Forelimb muscle (tissue), 1 donor: ENCODE results near the gene TRAF4. TPM values are rescaled to one million over a fixed set of nuclear protein-coding genes. Genes with fewer than 3 reads are reported as not detected.
"Not testable (repeated sequence)": the region's sequence is repeated elsewhere in the genome, so short reads cannot be mapped to it uniquely, and the experiment has no call there.

Experiments
- DNase-seq: peaks from one replicate; pipeline ENCODE4 v3.0.0-alpha.2; 2013; ENCODE audit warnings: low read depth
- polyA plus RNA-seq: library from polyadenylated mRNA; unstranded; fragments of 120-200 nt; gene quantifications from one replicate; pipeline ENCODE4 v1.2.1, GENCODE V29; 2013; ENCODE audit not compliant: insufficient read length

Gene TRAF4
- polyA plus RNA-seq, 1 donor = 53.6 TPM

DNA sequence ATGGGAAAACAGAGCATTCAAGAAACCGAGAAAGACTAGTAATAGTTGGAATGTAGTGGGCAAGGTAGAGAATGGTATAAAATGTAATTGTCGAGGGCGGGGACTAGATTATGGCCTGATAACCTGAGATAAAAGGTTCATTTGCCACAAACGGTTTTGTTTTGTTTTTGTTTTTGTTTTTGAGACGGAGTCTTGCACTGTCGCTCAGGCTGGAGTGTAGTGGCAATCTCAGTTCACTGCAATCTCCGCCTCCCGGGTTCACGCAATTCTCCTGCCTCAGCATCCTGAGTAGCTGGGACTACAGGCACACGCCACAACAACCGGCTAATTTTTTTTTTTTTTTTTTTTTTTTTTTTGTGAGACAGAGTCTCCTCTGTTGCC lies 13.9 kb upstream of the TRAF4 start:
- DNase-seq = no peak

DNA sequence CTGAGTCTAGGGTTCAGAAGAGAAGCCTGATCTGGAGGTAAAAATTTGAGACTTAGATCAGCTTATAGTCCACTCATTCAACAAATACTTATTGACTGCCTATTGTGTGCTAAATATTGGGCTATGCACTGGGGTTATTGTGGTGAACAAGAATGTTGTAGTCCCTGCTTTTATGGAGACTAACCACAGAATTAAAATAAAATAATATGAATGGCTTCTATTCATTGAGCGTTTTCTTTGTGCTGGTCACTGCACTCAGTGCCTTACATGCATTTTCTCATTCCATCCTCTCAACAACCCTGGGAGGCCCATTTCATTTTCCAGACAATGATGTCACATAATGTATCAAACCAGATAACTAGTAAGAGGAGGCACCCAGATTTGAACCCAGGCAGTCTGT lies 10.5 kb upstream of the TRAF4 start:
- DNase-seq = no peak

DNA sequence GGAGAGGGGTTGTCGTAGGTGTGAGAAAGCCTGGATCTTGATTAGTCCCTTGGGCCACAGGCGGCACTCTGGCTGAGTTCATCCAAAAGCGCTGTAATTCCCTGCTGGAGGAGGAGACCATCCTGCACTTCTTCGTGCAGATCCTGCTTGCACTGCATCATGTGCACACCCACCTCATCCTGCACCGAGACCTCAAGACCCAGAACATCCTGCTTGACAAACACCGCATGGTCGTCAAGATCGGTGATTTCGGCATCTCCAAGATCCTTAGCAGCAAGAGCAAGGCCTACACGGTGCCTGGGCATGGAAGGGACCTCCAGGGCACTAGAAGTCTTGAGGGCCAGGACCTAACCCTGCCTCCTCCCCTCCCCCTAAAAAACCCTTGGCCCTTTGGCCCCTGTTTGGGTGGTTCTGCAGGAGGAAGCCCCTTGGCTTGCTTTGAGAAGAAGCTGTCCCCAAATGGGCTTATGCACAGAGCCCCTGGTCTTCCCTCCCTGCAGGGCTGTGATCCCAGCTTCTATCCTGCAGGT lies 9.0 kb upstream of the TRAF4 start:
- no peak for DNase-seq

DNA sequence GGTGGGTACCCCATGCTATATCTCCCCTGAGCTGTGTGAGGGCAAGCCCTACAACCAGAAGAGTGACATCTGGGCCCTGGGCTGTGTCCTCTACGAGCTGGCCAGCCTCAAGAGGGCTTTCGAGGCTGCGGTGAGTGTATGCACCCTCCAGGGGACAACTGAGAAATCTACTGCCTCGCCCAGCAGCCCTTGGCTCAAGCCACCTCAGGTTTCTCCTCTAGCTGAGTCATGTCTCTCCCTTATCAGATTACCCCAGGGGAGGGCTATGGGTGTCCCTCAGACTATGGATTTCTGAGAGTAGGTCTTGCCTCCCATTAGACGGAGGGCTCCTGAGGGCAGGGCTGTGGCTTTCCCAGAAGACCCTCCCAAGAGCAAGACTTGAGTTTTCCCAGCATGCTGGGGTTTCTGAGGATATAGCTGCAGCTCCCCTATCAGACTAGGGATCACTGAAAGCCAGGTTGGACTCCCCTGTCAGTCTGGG lies 8.5 kb upstream of the TRAF4 start:
- no peak for DNase-seq

DNA sequence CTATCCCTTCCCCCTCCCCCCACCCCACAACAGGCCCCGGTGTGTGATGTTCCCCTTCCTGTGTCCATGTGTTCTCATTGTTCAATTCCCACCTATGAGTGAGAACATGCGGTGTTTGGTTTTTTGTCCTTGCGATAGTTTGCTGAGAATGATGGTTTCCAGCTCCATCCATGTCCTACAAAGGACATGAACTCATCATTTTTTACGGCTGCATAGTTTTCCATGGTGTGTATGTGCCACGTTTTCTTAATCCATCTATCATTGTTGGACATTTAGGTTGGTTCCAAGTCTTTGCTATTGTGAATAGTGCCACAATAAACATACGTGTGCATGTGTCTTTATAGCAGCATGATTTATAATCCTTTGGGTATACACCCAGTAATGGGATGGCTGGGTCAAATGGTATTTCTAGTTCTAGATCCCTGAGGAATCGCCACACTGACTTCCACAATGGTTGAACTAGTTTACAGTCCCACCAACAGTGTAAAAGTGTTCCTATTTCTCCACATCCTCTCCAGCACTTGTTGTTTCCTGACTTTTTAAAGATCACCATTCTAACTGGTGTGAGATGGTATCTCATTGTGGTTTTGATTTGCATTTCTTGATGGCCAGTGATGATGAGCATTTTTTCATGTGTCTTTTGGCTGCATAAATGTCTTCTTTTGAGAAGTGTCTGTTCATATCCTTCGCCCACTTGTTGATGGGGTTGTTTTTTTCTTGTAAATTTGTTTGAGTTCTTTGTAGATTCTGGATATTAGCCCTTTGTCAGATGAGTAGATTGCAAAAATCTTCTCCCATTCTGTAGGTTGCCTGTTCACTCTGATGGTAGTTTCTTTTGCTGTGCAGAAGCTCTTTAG lies 7.7 kb upstream of the TRAF4 start:
- DNase-seq = not testable (repeated sequence)

DNA sequence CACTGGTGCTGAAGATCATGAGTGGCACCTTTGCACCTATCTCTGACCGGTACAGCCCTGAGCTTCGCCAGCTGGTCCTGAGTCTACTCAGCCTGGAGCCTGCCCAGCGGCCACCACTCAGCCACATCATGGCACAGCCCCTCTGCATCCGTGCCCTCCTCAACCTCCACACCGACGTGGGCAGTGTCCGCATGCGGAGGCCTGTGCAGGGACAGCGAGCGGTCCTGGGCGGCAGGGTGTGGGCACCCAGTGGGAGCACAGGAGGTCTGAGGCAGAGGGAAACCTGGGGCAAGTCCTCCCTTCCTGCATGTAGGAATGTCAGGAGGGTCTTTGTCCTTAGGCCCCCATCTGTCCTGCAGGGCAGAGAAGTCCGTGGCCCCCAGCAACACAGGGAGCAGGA lies 6.5 kb upstream of the TRAF4 start:
- no peak for DNase-seq

DNA sequence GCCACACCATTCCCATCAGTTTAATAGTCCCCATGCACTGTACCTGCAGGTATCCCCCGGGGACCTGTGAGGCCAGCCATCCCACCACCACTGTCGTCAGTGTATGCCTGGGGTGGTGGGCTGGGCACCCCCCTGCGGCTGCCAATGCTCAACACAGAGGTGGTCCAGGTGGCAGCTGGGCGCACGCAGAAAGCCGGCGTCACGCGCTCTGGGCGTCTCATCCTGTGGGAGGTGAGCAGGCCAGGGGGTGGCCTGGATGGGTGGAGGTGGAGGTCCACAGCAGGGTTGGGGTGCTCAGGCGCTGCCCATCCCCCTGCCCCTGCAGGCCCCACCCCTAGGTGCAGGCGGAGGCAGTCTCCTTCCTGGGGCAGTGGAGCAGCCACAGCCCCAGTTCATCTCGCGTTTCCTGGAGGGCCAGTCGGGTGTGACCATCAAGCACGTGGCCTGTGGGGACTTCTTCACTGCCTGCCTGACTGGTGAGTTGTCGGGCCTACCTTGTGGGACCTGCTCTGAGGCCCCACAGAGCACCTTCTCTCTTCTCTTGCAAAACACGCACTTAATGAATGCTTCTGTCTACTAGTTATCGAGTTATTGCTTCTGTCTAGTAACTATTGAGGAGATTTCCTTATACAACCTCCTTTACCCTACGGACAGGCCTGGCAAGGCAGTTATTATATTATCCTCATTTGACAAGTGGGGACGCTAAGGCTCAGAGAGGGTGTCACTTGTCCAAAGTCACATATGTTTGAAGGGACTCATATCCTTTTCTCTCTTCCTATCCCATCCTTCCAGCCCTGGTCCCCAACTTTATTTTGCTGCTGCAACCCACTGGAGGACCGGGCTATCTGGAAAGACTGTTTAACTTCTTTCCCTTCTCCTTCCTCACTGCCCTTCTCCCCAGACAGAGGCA lies 5.8 kb upstream of the TRAF4 start:
- no peak for DNase-seq

DNA sequence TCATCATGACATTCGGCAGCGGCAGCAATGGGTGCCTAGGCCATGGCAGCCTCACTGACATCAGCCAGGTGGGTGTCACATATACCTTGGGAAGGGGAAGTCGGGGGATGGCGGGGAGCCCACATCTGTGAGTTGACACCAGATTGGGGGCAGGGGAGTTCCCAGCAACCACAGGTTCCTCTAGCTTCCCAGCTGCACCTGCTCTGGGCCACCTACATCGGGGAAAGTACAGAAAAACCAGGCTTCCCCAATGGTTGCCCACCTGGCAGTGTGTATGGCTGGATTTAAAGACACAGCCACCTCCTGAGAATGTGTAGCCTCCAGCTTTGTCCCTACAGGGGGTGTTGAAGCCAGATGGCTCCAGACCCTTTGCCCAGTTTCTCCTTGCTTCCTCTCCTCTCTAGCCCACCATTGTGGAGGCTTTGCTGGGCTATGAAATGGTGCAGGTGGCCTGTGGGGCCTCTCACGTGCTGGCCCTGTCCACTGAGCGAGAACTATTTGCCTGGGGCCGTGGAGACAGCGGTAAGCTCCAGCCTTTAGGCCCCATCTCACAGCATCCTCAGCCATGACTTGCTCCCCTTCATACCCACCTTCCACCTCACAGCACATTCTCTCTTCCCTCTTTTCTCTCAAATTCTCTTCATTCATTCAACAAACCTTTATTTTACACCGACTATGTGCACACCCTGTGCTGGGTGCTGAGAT lies 5.0 kb upstream of the TRAF4 start:
- no peak for DNase-seq

GRCh38 chr17:28740406-28741357 lies 3.1 kb upstream of the TRAF4 start:
- DNase-seq = no peak

DNA sequence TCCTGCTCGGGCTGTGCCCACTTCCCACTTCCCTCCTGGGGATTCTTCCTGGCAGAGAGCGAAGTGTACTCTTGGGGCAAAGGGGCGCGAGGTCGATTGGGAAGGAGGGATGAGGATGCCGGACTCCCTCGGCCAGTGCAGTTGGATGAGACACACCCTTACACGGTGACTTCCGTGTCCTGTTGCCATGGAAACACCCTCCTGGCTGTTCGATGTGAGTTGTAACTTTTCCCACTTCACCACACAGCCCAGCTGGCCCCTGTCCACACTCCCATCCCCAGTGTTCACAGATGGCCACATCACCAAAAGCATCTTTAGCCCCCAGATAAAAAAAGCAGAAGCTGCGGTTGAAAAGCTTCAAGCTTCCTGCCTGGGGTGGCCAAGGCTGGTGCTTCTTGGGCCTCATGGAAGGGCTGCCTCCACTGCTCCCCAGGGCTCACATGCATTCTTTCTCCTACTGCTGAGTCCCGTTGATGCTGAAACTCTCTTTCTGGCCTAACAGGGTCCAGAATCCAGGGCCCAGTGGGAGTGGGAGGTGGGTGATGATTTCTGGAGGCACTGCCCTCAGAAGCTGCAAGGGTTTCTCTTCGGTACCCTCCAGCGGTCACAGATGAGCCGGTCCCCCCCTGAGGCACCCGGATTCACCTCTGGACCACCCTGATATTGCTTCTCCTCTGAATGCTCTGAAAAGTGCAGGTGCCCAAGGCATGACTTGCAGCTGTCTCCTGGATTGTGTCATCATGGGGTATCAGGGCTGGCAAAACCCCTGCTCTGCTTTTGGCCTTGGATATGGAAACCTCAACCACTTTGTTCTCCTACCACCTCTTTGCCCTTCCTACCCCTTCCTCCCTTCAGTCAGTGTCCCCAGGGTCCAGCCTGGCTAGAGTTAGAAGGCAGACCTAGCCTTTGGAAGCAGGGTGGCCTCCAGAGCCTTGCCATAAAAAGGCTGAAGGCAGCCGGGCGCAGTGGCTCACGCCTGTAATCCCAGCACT lies 2.2 kb upstream of the TRAF4 start:
- DNase-seq = no peak

GRCh38 chr17:28744104-28744971 lies 527 bp downstream of the TRAF4 start:
- no peak for DNase-seq

DNA sequence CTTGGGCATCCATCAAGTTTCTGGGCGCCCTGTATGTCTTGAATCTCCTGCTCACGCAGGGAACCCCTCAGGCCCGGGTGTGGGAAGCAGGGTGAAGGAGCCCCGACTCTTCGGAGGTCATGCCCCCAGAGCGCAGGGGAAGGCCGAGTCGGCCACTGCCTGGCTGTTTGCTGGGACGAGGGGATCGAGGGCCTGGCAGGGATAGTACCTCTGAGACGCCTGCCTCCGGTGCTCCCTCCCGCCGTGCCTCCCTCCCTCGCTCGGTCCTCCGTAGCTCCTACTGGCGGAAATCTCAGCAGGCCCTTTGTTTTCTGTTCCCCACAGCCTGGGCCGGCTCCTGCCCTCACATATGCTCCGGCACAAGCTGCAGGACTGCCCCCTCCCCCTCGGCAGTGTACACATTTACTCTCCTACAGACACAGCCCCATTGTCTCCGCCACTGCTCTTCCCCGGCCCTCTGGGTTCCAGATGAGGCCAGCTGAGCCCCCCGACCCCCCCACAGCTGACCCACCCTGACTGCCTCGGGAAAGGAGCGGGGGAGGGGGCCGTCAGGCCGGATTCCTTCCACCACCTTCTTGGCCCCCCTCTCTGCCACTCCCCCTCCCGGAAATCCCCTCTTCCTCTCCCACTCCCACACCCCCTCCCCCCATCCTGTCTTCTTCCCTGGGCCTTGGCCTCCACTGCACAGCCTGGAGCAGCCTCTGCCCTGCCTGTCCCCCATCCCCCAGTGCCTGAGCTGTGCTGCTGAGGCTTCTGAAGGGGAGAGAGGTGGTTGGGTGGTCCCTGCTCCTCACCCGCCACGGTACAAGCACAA lies 1.4 kb downstream of the TRAF4 start:
- no peak for DNase-seq

DNA sequence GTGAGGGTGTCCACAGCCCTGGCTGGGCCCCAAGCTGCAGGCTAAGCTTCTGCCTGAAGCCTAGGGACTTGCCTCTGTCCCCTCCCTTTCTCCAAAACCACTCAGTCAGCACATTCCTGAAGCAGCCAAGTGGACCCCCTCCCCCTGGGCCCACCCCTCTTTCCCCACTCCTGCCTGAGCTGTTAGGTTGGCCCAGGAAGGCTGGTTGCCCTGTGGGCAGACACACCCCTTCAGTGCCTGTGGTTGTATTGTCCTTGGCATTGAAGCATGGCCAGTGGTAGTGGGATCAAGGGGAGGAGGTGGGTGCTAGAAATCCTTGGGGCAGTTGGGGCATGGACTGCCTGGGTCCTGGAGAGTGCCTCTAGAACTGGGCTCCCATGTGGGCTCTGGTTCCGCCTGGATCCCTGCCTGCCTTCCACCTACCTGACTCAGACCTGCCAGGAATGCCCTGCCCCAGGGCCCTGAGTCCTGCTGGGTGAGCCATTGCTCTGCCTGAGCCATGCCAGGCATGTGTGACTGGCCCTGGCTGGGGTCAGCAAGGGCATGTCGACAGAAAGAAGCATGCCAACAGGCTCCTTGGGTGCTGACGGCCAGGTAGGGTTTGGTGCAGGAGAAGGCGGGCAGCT lies 2.1 kb downstream of the TRAF4 start:
- DNase-seq = no peak

DNA sequence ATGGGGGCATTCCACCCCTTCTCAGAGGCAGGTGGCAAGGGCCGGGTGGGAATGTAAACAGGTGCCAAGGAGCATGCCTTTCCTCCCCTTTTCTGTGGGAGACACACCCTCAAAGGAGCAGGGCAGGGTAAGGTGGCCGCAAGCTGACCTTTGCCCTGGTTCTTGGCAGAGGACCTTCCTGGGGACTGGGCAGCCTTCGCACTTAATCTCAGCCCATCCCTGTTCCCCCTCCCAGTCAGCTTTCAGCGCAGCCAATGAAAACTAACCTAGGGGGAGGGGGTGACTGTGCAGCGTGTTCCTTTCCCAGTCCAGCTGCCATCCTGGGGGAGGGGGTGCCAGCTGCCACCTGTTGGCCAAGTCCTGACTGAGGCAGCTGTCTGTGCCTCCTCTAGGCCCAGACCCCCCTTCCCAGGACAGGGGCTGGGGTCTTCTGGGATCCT lies 2.8 kb downstream of the TRAF4 start:
- DNase-seq = no peak

GRCh38 chr17:28747051-28747691 lies 3.4 kb downstream of the TRAF4 start:
- DNase-seq = no peak
